ENCODE measurements around the gene TLX2. TPM values are rescaled to one million over a fixed set of nuclear protein-coding genes. Genes with fewer than 3 reads are reported as not detected.
A peak's percentile ranks its signal among the peaks of the same experiment; 100 is the strongest.

TLX2 gene
- total and polyA plus RNA-seq, 2 of the 13 experiments (the other 11 are each of a cell fraction or from before 2014, with no cell fraction given): 0.05 to 0.20 TPM

GRCh38 chr2:74528600-74529356 lies 14.5 kb downstream of the TLX2 start:
- intact Hi-C loops (cut with micrococcal nuclease; ENCODE audit: unreplicated experiment): loop anchor here (1.0 to 2.0 kb wide), 5 partner anchors 21 to 70 kb away; partner anchors contain the start of genes MRPL53, PCGF1, TTC31 and WBP1
- no peaks in the 10 kb centered on the region for H4K20me1 ChIP-seq (ENCODE audit: insufficient read depth, low read length)
- in situ Hi-C loops (cut with HindIII; ENCODE audit: extremely low pct_ligation_motif_present, low pct_unique_long_range_greater_than_20kb): no loop called here
- ATAC-seq (peak; percentile 20), DNase-seq (ENCODE audit: low spot score) (peak; percentile 49), FAIRE-seq (no peak)
- no peaks in the 10 kb centered on the region; a peak in 1 of 5 replicates for H3K27me3 ChIP-seq (ENCODE audit: control insufficient read depth in 1 of 2, insufficient read depth in 2 of 2, low read length in 2 of 2)
- BruUV-seq (replicated peaks): no TSS peak
- H3K4me1 ChIP-seq (ENCODE audit: insufficient read depth, low read length): peaks cover 63% of the 10 kb centered on the region
- H3K9me3 ChIP-seq (ENCODE audit: low read length): no peaks in the 10 kb centered on the region
- H3K27ac ChIP-seq (ENCODE audit: extremely low read length, insufficient read depth, low read length): peak overlapping the region; percentile 95
- H3K79me2 ChIP-seq (ENCODE audit: insufficient read depth, low read length): peaks cover 50% of the 10 kb centered on the region
- peak overlapping the region; percentile 99 for H3K9ac ChIP-seq (ENCODE audit: insufficient read depth, low read depth, low read length)
- WGBS (ENCODE audit: low lambda C conversion rate): 7% methylated on average over 25 of the region's 29 CpGs
- no peak overlapping the region for H2AFZ ChIP-seq (ENCODE audit: low read length)
- peak overlapping the region; percentile 94 for H3K4me2 ChIP-seq (ENCODE audit: low read depth, low read length)
- ChIA-PET POLR2A (interaction anchor here (0.6 to 5.9 kb wide), 20 partner anchors 10 to 261 kb away, joined by 3 to 93 read pairs (median 8); partner anchors contain the start of genes CCDC142, INO80B, LBX2 and LOXL3), CTCF (ENCODE audit: low intra/inter-chr PET ratio, low total read pairs) (interaction anchor here (1.5 to 1.9 kb wide), 2 partner anchors 22 to 46 kb away, joined by 3 to 5 read pairs; partner anchors contain the start of genes CCDC142, PCGF1 and TTC31)
- peaks cover 19 to 33% of the 10 kb centered on the region in 2 experiments for H3K36me3 ChIP-seq (replicated peaks in 1 of 2; ENCODE audit: control insufficient read depth in 1 of 2, insufficient read depth in 2 of 2, low read length in 2 of 2)
- H3K4me3 ChIP-seq (replicated peaks in 1 of 3; ENCODE audit: insufficient read depth in 1 of 3, low read depth in 2 of 3, low read length in 3 of 3): peak overlapping the region; percentile 84 to 100 (median 100)
- TF ChIP-seq ZNF253 (CRISPR knock-in tag; IDR thresholded peaks at IDR 0.05; ENCODE audit: borderline replicate concordance) (0 out of 2 replicates have a peak, but pooled peaks have one; percentile 66), ESRRA (CRISPR knock-in tag; IDR thresholded peaks at IDR 0.05; ENCODE audit: low read depth) (0 out of 2 replicates have a peak, but pooled peaks have one; percentile 8), HMGA1 (CRISPR knock-in tag; conservative IDR thresholded peaks at IDR 0.05) (no peak), ZNF275 (CRISPR knock-in tag; IDR thresholded peaks at IDR 0.05; ENCODE audit: borderline replicate concordance) (no peak), TSC22D2 (CRISPR knock-in tag; IDR thresholded peaks at IDR 0.05; ENCODE audit: borderline replicate concordance) (no peak), ELF3 (CRISPR knock-in tag; IDR thresholded peaks at IDR 0.05) (no peak), PRDM4 (CRISPR knock-in tag; IDR thresholded peaks at IDR 0.05; ENCODE audit: borderline replicate concordance) (no peak), AHR (CRISPR knock-in tag; IDR thresholded peaks at IDR 0.05) (no peak)
- TF ChIP-seq, protein P1, sequence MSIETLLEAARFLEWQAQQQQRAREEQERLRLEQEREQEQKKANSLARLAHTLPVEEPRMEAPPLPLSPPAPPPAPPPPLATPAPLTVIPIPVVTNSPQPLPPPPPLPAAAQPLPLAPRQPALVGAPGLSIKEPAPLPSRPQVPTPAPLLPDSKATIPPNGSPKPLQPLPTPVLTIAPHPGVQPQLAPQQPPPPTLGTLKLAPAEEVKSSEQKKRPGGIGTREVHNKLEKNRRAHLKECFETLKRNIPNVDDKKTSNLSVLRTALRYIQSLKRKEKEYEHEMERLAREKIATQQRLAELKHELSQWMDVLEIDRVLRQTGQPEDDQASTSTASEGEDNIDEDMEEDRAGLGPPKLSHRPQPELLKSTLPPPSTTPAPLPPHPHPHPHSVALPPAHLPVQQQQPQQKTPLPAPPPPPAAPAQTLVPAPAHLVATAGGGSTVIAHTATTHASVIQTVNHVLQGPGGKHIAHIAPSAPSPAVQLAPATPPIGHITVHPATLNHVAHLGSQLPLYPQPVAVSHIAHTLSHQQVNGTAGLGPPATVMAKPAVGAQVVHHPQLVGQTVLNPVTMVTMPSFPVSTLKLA (IDR thresholded peaks at IDR 0.05): peak; percentile 70

All from HepG2 (cell line).